AML-193 (cell line): ENCODE data around the gene STYK1.
A peak's percentile ranks its signal among the peaks of the same experiment; 100 is the strongest.

ENCODE experiments used
- DNase-seq, 2 experiments: peaks; one replicate each; lab custom pipeline; 2025; lab: John Stamatoyannopoulos, UW

STYK1 gene

GRCh38 chr12:10673659-10674384 lies at the start of gene STYK1:
TSS of gene STYK1 (minus strand) at chr12:10674052. CDS start at chr12:10634618, 39,434 bp downstream.
- peak; percentile 76 for DNase-seq

GRCh38 chr12:10722905-10723746 lies 49.3 kb upstream of the STYK1 start, which contains the start of gene YBX3:
TSS of gene YBX3 (minus strand) at chr12:10723323. CDS start at chr12:10723111, 212 bp downstream.
- DNase-seq: peak; percentile 17 to 30

GRCh38 chr12:10722502-10722904 lies 48.7 kb upstream of the STYK1 start:
- DNase-seq: no peak

GRCh38 chr12:10721651-10722501 lies 48.0 kb upstream of the STYK1 start:
- peak; percentile 42 to 47 for DNase-seq

GRCh38 chr12:10720974-10721650 lies 47.3 kb upstream of the STYK1 start:
- DNase-seq: no peak

GRCh38 chr12:10719482-10719881 lies 45.6 kb upstream of the STYK1 start:
- no peak for DNase-seq

- no peak for DNase-seq
Observed at GRCh38 chr12:10718279-10718821, 44.5 kb upstream of the STYK1 start.

- no peak for DNase-seq
Observed at GRCh38 chr12:10717410-10717809, 43.6 kb upstream of the STYK1 start.

- DNase-seq: no peak
Observed at GRCh38 chr12:10716704-10717315, 43.0 kb upstream of the STYK1 start.

GRCh38 chr12:10716277-10716676 lies 42.4 kb upstream of the STYK1 start:
- no peak for DNase-seq

- no peak for DNase-seq
Observed at GRCh38 chr12:10715491-10715890, 41.6 kb upstream of the STYK1 start.

- no peak for DNase-seq
Observed at GRCh38 chr12:10709808-10710207, 36.0 kb upstream of the STYK1 start.

GRCh38 chr12:10708862-10709261 lies 35.0 kb upstream of the STYK1 start:
- DNase-seq: no peak

GRCh38 chr12:10705655-10706054 lies 31.8 kb upstream of the STYK1 start:
- no peak for DNase-seq

- no peak for DNase-seq
Observed at GRCh38 chr12:10701843-10702242, 28.0 kb upstream of the STYK1 start.

GRCh38 chr12:10701131-10701681 lies 27.4 kb upstream of the STYK1 start:
- no peak for DNase-seq

GRCh38 chr12:10700581-10700980 lies 26.7 kb upstream of the STYK1 start:
- DNase-seq: no peak

GRCh38 chr12:10697862-10698261 lies 24.0 kb upstream of the STYK1 start:
- DNase-seq: no peak

GRCh38 chr12:10697156-10697555 lies 23.3 kb upstream of the STYK1 start:
- DNase-seq: no peak

- DNase-seq: no peak
Observed at GRCh38 chr12:10690906-10691305, 17.1 kb upstream of the STYK1 start.

- DNase-seq: no peak
Observed at GRCh38 chr12:10689146-10689545, 15.3 kb upstream of the STYK1 start.
